Activated B cell treated with CpG ODN at 0.5 μM for 24 hours (primary cell): ENCODE data around the gene CEP55. TPM values are rescaled to one million over a fixed set of nuclear protein-coding genes. Genes with fewer than 3 reads are reported as not detected.

ENCODE experiments used
- ATAC-seq: fragments of 200-7000 bp; cut with Tn5 transposase; one replicate; pipeline ENCODE4 v1.10.0; 2021; ENCODE audit warnings: low read depth, mild to moderate bottlenecking, moderate library complexity
- CTCF ChIA-PET: fragments of 350-600 bp; sonication (Branson Sonifier 250); formaldehyde crosslinking; loops from one replicate; lab custom pipeline; 2021; ENCODE audit warnings: antibody characterized with exemption; lab: Charles Lee
- POLR2A ChIA-PET: fragments of 350-600 bp; sonication (Branson Sonifier 250); formaldehyde crosslinking; loops from one replicate; lab custom pipeline; 2021; ENCODE audit warnings: antibody characterized with exemption; lab: Charles Lee
- DNase-seq: peaks from one replicate; pipeline ENCODE4 v3.0.0; 2022
- H3K27ac Mint-ChIP-seq: one replicate; pipeline ENCODE4 v1.8.0; 2020; ENCODE audit warnings: mixed read lengths
- H3K27me3 Mint-ChIP-seq: one replicate; pipeline ENCODE4 v1.8.0; 2021; ENCODE audit warnings: mixed read lengths
- H3K36me3 Mint-ChIP-seq: one replicate; pipeline ENCODE4 v1.8.0; 2021; ENCODE audit warnings: low read depth, mixed read lengths
- H3K4me1 Mint-ChIP-seq: one replicate; pipeline ENCODE4 v1.8.0; 2021; ENCODE audit warnings: mixed read lengths
- H3K4me3 Mint-ChIP-seq: one replicate; pipeline ENCODE4 v1.8.0; 2020; ENCODE audit warnings: mild to moderate bottlenecking, mixed read lengths
- H3K9me3 Mint-ChIP-seq: one replicate; pipeline ENCODE4 v1.8.0; 2020; ENCODE audit warnings: mixed read lengths
- intact Hi-C: fragments of 100-400 bp; cut with micrococcal nuclease; formaldehyde crosslinking; loops from one replicate; pipeline ENCODE4 v1.15.1; 2024
- total RNA-seq: library from RNA; stranded (reverse); gene quantifications from 2 replicates; pipeline ENCODE4 v1.2.3, GENCODE V29; 2022
- TF ChIP-seq, protein P1 (sequence below): fragments of 200-600 bp; IDR thresholded peaks from one replicate; pipeline ENCODE4 v1.8.0; 2022; ENCODE audit warnings: antibody characterized with exemption, mild to moderate bottlenecking

CEP55 gene
- total RNA-seq, 1 donor from 2014 or later, result 1.6 TPM

DNA sequence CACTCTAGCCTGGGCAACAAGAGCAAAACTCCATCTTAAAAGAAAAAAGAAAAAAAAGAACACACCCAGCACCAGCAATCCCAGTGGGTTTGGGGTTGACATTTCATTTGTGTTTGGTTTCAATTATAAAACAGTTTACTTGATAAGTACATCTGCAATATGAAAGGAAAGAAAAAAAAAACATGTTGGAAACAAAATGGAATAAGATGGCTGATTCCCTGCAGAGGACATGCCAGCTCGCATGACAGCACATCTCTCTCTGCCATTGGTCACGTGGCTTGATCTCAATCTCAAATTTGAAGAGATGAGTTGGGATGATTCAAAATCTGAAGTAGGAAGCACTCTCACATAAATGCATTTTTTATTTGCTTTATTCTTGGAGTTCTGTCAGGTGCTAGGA is 42.3 kb upstream of the CEP55 start:
- Mint-ChIP-seq H3K36me3 (no peaks in the 10 kb centered on the region), H3K4me1 (peaks cover 1% of the 10 kb centered on the region), H3K27ac (no peak overlapping the region), H3K4me3 (no peak overlapping the region), H3K9me3 (no peaks in the 10 kb centered on the region), H3K27me3 (peaks cover 2% of the 10 kb centered on the region)
- POLR2A ChIA-PET, result interaction anchor here (0.7 kb wide), 1 partner anchor 77 kb away, joined by 6 read pairs; no protein-coding TSS in a partner anchor
- ATAC-seq (no peak), DNase-seq (no peak)
- TF ChIP-seq, protein P1, sequence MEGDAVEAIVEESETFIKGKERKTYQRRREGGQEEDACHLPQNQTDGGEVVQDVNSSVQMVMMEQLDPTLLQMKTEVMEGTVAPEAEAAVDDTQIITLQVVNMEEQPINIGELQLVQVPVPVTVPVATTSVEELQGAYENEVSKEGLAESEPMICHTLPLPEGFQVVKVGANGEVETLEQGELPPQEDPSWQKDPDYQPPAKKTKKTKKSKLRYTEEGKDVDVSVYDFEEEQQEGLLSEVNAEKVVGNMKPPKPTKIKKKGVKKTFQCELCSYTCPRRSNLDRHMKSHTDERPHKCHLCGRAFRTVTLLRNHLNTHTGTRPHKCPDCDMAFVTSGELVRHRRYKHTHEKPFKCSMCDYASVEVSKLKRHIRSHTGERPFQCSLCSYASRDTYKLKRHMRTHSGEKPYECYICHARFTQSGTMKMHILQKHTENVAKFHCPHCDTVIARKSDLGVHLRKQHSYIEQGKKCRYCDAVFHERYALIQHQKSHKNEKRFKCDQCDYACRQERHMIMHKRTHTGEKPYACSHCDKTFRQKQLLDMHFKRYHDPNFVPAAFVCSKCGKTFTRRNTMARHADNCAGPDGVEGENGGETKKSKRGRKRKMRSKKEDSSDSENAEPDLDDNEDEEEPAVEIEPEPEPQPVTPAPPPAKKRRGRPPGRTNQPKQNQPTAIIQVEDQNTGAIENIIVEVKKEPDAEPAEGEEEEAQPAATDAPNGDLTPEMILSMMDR, result no peak
- CTCF ChIA-PET, result no interaction called here
- intact Hi-C loops, result no loop called here

- Mint-ChIP-seq H3K36me3 (no peaks in the 10 kb centered on the region), H3K4me1 (peaks cover 1% of the 10 kb centered on the region), H3K27ac (no peak overlapping the region), H3K27me3 (peaks cover 2% of the 10 kb centered on the region), H3K9me3 (no peaks in the 10 kb centered on the region), H3K4me3 (no peak overlapping the region)
- intact Hi-C loops, result no loop called here
- ChIA-PET CTCF (no interaction called here), POLR2A (interaction anchor here (0.7 kb wide), 1 partner anchor 77 kb away, joined by 6 read pairs; no protein-coding TSS in a partner anchor)
- no peak for ATAC-seq
- DNase-seq, result no peak
- TF ChIP-seq, protein P1, result no peak
These were observed 41.7 kb upstream of the CEP55 start for GRCh38 chr10:93454736-93455135.

DNA sequence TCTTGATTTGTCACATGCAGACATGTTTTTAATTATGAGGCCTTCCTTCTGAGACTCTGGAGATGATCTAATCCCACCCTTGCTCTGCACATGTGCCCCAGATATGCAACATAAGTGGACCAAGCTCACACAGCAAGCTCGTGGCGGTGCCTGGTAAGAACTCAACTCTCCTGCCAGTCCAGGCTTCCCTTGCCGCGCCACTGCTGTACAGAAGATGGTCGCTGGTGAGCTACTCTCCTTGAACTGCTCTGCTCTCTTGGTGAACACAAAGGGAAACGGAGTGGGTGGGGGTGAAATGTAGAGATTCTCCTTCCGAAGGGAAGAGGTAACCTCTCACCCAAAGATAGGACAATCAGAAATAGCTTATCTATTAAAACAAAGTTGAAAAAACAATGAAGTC is 39.9 kb upstream of the CEP55 start:
- POLR2A ChIA-PET, result no interaction called here
- Mint-ChIP-seq H3K27me3 (peaks cover 2% of the 10 kb centered on the region), H3K4me1 (peaks cover 6% of the 10 kb centered on the region), H3K9me3 (no peaks in the 10 kb centered on the region), H3K36me3 (no peaks in the 10 kb centered on the region), H3K27ac (no peak overlapping the region), H3K4me3 (no peak overlapping the region)
- intact Hi-C loops, result no loop called here
- ATAC-seq, result no peak
- no peak for DNase-seq
- TF ChIP-seq, protein P1, result no peak
- CTCF ChIA-PET, result no interaction called here

DNA sequence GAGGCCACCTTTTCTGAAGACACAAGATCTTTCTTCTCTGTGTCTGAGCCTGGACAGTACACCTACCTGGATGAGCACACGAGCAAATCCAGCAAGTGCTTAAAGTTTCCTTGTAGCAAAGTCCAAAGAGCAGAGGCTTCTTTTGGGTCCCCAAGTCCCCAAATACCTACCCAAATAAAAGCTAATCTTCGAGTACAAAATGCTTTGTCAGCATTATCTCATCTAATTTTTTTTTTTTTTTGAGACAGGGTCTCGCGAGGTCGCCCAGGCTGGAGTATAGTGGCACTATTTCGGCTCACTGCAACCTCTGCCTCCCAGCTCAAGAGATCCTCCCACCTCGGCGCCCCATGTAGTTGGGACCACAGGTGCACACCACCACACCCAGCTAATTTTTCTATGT is 38.9 kb upstream of the CEP55 start:
- Mint-ChIP-seq H3K4me3 (no peak overlapping the region), H3K36me3 (no peaks in the 10 kb centered on the region), H3K4me1 (peaks cover 11% of the 10 kb centered on the region), H3K27ac (no peak overlapping the region), H3K9me3 (no peaks in the 10 kb centered on the region), H3K27me3 (peaks cover 2% of the 10 kb centered on the region)
- ATAC-seq (no peak), DNase-seq (no peak)
- TF ChIP-seq, protein P1, result no peak
- CTCF ChIA-PET, result no interaction called here
- intact Hi-C loops, result no loop called here
- POLR2A ChIA-PET, result interaction anchor here (0.6 kb wide), 1 partner anchor 85 kb away, joined by 3 read pairs; no protein-coding TSS in a partner anchor

GRCh38 chr10:93458821-93459257 is 37.6 kb upstream of the CEP55 start:
- TF ChIP-seq, protein P1, result no peak
- CTCF ChIA-PET, result no interaction called here
- Mint-ChIP-seq H3K27ac (no peak overlapping the region), H3K4me1 (peaks cover 15% of the 10 kb centered on the region), H3K27me3 (peaks cover 2% of the 10 kb centered on the region), H3K9me3 (no peaks in the 10 kb centered on the region), H3K4me3 (no peak overlapping the region), H3K36me3 (no peaks in the 10 kb centered on the region)
- no peak for ATAC-seq
- POLR2A ChIA-PET, result no interaction called here
- intact Hi-C loops, result no loop called here
- no peak for DNase-seq
